GM18858 (cell line): ENCODE measurements around the gene XRCC4.
"Not testable (repeated sequence)": the region's sequence is repeated elsewhere in the genome, so short reads cannot be mapped to it uniquely, and the experiment has no call there.

ENCODE experiments used
- ATAC-seq: cut with Tn5 transposase; IDR thresholded peaks from one replicate; pipeline ENCODE4 v1.9.1; 2021; ENCODE audit not compliant: unreplicated experiment

XRCC4 gene

DNA sequence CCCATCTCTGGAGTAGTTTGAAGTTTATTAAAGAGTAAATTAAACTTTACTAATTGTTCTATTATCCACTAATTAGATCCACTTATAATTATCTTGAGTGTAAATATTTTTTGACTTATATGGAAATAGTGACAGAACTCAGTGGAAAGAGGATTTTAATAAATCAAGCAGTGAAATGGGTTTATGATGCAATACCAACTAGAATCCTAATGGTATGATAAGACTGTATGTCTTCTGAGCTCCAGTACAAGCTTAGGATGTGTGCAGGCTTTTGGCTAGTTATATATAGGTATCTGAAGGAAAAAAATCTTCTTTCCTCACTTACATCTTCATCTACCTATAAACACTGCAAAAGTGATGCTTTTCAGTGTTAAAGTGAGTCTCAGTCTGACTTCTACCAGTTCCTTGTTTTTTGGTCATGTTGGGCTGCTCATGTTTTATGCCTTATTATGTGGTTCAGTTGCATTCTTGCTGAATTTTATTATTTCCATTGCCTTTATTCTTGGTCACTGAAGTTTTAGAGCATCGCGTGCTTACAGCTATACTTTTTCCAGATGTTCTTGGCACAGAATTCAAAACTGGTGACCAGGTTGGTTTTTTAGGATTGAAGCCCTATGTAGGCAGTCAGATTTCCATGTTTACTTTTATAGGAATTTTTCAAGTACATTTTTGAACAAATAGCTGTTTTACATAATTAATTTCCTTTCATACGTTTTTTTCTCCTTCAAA, 30.5 kb downstream of the XRCC4 start:
- no peak for ATAC-seq

DNA sequence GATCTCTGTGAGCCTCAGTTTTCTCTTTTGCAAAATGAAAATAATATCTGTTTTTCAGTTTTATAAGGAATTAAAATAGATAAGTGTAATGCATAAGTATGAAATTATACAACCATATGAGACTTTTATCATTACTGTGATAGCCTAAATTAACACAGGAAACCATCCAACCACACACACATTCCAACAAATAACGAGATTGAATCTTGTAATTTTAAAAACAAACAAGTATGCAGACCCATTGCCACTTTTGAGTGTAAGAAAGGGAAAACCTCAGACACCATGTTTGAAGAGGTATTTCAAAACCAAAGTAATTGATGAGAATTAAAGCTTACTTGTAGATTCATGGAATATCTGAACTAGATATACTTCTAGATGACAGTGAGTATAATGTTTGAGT, 32.0 kb downstream of the XRCC4 start:
- ATAC-seq, result no peak

GRCh38 chr5:83115816-83116215, 38.5 kb downstream of the XRCC4 start:
- ATAC-seq, result no peak

DNA sequence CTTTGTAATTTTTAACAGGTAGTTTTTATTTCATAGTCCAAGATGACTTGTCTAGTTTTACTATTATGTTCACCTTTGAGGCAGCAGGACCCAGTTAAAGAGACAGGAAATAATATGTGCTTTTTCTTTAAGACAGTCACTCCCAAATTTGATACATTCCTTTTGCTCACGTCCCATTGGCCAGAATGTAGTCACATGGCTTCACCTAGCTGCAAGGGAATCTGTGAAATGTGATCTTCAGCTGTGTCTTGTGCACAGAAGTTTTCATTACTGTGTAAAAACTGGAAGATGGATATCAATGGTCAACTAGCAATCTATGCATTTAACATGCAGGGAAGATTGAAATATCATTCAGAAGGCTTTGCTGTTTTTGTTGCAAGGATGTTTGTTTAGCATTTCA, 41.1 kb downstream of the XRCC4 start:
- no peak for ATAC-seq

GRCh38 chr5:83118976-83119375, 41.6 kb downstream of the XRCC4 start:
- ATAC-seq, result no peak

DNA sequence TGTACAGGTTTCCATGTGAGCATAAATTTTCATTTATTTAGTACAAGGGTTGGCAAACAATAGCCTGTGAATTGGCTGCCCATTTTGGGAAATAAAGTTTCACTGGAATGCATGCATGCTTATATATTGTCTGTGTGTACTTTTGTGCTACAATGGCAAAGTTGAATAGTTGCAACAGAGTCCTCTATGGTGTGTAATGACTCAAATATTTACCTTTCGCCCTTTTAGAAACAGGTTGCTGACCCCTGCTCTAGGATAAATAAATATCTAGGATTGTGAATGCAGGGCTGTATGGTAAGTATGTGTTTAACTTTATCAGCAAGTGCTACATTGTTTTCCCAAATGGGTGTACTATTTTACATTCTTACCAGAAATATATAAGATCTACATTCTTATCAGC, 47.2 kb downstream of the XRCC4 start:
- no peak for ATAC-seq

- ATAC-seq, result no peak
Observed at GRCh38 chr5:83125560-83125959, 48.2 kb downstream of the XRCC4 start.

DNA sequence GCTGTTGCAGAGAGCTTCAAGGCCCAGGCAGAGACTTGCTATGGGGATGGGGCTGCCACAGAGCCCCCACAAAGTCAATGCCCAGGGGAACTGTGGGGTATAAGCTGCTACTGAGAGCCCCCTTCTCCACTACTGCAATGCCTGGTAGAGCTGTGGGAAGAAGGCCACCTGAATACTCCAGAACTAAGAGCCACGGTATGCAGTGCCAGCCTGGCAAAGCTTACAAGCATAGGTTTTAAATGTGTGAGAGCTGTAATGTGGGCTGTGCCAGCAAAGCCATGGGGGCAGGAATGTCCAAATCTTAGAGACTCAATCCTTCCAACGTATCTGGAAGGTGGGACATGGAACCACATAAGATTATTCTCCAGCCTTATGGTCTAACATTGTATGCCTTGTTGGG, 49.2 kb downstream of the XRCC4 start:
- no peak for ATAC-seq

DNA sequence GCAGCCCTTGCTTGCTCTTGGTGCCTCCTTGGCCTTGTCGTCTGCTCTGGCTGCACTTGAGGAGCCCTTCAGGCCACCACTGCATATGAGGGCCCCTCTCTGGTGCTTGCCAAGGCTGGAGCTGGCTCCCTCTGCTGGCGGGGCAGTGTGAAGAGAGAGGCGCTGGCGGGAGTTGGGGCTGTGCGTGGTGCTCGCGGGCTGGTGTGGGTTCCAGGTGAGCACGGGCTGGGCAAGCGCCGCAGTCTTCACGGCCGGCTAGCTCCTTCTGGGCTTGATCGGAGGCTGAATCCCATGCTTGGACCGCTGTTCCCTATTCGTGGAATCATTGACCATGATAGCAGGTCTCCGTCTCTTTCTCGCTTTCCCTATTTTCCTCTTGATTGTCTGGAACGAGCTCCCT, 56.5 kb downstream of the XRCC4 start:
- no peak for ATAC-seq

DNA sequence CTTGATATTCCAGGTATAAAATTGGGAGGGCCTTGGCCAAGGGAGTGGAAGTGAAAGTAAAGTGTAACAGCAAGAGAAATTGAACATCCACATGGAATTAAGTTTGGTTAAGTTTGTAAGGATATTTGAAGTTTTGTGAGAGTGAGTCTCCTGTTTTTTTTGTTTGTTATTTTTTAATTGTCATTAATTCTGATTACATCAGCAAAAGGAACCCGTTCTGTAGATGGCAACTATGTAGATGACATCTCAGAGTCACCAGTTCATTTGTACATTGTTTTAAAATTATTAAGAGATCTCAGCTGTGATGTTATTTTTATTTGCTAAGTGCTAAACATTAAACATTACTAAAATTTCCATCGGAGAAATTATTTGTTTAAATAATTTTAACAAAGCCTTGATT, 65.2 kb downstream of the XRCC4 start:
- no peak for ATAC-seq

GRCh38 chr5:83145241-83145640, 67.9 kb downstream of the XRCC4 start:
- no peak for ATAC-seq

DNA sequence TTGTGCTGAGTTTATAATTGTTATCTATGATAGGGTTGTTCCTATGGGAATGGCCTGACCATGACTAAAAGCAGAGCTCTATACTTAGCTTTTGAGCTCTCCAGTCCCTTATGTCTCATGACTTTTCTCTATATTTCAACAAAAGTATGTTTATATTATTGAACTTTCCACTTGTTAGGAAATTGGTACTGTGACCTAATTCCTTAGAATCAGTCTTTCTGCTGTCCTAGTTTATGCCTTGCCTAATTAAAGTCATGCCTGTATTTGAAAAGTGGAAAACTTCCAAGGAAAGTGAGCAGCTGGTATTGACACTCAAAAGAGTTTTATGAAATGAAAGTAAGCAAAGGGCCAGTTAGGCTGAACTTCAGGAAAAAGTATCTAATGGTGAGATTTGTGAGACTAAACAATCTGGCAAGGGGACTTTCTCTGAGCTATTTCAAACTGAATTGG, 68.6 kb downstream of the XRCC4 start:
- no peak for ATAC-seq

DNA sequence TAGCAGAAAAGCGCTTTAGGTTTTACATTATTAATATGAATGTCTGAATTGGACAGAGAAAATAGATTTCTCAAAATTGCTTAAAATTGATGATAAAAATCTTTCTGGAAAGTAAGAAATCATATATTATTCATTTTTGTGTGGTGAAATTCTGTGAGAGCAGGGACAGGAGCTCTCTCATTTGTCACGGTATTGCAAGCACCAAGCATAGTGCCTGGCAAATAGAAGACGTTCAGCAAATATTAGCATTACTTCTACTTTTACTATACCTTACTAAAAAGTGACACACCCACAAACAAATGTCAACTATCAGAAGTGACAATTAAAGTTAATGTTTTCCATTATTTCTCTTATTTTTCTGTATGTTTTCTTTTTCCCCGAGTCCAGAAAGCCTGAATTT, 69.1 kb downstream of the XRCC4 start:
- no peak for ATAC-seq

DNA sequence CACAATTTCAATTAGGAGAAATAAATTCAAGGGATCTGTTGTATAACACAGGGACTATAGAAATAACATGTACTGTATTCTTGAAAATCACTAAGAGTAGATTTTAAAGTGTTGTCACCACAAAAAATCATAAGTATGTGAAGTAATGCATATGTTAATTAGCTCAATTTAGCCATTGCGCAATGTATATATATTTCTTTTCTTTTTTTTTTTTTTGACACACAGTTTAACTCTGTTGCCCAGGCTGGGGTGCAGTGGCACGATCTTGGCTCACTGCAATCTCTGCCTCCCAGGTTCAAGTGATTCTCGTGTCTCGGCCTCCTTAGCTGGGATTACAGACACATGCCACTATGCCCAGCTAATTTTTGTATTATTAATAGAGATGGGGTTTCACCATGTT, 70.2 kb downstream of the XRCC4 start:
- no peak for ATAC-seq

DNA sequence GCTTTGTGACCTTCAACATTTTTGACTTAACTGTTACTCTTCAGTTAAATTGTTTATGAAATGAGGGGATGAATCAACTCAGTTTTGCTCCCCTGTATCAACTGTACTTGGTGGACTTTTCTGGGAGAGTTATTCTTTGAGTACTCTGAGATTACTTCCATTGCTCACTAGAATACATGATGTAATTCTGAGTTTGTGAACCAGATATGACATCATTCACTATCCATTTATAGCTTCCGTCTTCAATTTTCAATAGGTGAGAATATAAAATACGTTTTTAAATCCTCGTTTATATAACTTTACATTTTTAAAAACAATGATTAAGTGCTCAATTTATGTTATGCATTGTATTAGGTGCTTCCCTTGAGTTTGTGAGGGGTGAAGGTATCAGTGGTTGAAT, 71.0 kb downstream of the XRCC4 start:
- no peak for ATAC-seq

- ATAC-seq, result no peak
Observed at GRCh38 chr5:83149671-83150070, 72.3 kb downstream of the XRCC4 start.

- ATAC-seq, result no peak
Observed at GRCh38 chr5:83151821-83152220, 74.5 kb downstream of the XRCC4 start.

- ATAC-seq, result not testable (repeated sequence)
Observed at GRCh38 chr5:83152996-83153395, 75.6 kb downstream of the XRCC4 start.

DNA sequence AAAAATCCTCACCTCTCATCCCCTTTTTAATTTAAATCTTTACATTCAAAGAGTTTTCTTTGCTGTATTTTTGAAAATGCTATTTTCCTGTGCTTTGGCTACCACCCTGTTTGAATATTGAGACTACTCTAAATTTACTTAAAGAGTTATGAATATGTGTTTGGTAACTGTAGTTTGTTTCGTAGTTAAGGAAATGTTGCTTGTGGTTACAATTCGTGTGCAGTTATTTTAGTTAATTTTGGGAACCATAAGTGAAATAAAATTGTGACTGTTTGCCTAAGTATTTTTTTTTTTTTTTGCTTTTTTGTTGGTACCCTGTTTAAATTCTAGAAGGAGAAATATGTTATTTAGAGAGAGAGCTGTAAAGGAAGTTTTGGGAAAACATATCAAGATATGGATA, 78.7 kb downstream of the XRCC4 start:
- no peak for ATAC-seq

DNA sequence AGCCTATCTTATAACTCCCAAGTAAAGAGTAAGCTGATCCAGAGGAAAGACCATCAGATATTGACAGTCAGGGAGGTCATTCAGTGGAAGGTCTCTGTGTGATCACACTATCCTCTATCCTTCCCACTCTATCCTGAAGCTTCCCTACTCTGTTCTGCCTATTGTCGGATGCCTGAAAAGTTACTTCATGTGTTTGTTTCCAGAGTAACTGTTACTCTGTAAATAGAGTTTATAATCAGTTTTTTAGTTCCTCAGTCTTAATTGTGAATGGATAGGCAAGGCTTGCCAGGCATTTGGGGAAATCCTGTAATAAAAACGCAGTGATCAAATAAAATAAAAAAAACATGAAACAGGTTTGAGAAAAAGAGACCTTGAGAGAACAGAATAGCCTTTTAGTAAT, 79.8 kb downstream of the XRCC4 start:
- no peak for ATAC-seq

DNA sequence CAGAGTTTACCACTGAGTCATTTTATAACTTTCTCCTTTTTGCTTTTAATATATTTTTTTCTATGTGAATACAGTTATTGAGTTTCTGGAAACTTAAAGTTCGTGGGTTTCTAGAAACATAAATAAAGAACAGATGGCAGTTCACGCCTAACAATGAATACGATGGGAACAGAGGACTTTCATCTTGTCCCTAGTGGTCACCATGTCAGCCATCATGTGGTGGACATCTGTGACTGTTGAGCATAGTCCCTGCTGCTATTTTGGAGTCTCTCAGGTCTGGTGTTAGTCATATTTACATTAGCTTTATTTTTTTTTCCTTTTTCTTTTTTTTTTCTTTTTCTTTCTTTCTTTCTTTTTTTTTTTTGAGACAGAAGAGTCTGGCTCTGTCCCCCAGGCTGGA, 85.3 kb downstream of the XRCC4 start:
- ATAC-seq, result no peak

DNA sequence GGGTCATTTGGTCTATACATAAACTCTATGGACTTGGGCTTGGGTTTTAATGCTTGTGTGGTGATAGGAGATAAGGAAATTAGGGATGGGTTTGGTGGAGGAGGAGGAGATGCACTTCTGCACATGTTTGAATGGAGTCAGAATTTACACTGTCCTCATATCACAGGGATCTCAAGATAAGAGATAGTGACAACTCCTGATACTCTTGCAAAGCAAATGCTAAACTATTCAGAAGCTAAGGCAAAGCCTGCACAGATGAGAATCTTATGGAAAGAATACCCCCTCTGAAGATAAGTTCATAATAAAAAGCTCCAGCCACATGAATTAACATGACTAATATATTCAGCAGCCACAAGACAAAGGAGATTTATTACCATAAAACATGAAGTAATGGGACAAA, 90.2 kb downstream of the XRCC4 start:
- ATAC-seq, result no peak

DNA sequence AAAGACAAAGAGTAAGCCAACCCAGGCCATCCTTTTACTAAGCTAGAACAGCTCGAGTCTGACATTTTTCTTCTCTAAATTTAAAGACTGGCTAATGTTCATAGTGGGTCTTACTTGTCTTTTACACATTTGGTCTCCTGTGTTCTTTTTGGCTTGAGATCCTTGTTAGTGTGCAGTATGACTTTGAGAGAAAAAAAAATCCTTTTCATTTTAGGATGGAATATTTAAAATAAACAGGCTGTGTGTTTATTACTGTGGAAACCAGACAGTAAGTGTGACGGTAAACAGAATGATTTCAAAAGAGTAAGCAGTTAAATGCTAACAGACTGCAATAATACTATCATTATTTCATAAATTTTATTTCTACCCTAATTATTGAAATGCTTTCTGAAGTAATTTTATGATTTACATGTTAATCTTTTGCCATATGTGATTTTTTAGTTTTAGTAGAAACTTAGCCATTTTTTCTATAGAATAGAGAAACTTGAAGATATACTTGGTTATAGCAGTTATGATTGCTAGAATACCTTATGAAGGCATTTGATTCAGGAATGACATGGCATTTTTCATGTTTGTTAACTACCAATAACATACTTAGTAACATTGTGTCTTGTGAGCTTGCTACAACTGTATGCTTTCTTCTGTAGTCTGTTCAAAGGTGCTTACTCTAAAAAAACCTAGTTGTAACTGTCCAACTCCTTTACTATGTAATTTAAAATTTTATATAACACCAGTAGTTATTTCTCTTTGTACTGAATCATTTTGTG, 92.4 kb downstream of the XRCC4 start:
- ATAC-seq, result no peak
